Measurements from ENCODE around the gene RASA4B. TPM values are rescaled to one million over a fixed set of nuclear protein-coding genes. Genes with fewer than 3 reads are reported as not detected.

Gene RASA4B
- total RNA-seq, 2 experiments from 2014 or later = 8.7 to 9.6 TPM

Other genes starting within 250 kb of the RASA4B start
- gene SH2B2, start 230.9 kb downstream of the RASA4B start, total RNA-seq = 1 to 10 TPM; 2.1 to 2.3 TPM
- gene SPDYE6, start 161.3 kb downstream of the RASA4B start, total RNA-seq = under 1 TPM in 1 of 2 experiments, not detected in 1; 0.13 TPM
- gene PRKRIP1, start 121.4 kb downstream of the RASA4B start, total RNA-seq = 10 to 100 TPM; 27.2 to 28.3 TPM
- 10 to 100 TPM; 59.5 to 61.9 TPM for gene ORAI2, start 84.2 kb downstream of the RASA4B start, total RNA-seq
- gene ALKBH4, start 52.9 kb downstream of the RASA4B start, total RNA-seq = 10 to 100 TPM in 1 of 2 experiments, 1 to 10 TPM in 1; 9.4 to 10.4 TPM
- gene LRWD1, start 52.8 kb downstream of the RASA4B start, total RNA-seq = 10 to 100 TPM; 19.5 to 19.8 TPM
- gene POLR2J, start 38.9 kb downstream of the RASA4B start, total RNA-seq = 10 to 100 TPM; 41.7 to 46.5 TPM
- 10 to 100 TPM; 13.2 to 14.0 TPM for gene UPK3BL2, start 25.9 kb upstream of the RASA4B start, total RNA-seq
- gene SPDYE2, start 33.4 kb upstream of the RASA4B start, total RNA-seq = under 1 TPM in 1 of 2 experiments, not detected in 1; 0.15 TPM
- 10 to 100 TPM; 24.9 to 25.0 TPM for gene POLR2J3, start 54.8 kb upstream of the RASA4B start, total RNA-seq
- gene RASA4, start 99.0 kb upstream of the RASA4B start, total RNA-seq = 10 to 100 TPM; 26.6 to 27.8 TPM
- gene UPK3BL1, start 125.0 kb upstream of the RASA4B start, total RNA-seq = 10 to 100 TPM; 12.2 to 13.9 TPM
- gene SPDYE2B, start 132.5 kb upstream of the RASA4B start, total RNA-seq = under 1 TPM in 1 of 2 experiments, not detected in 1; 0.15 TPM
- gene POLR2J2, start 153.9 kb upstream of the RASA4B start, total RNA-seq = 1 to 10 TPM; 8.4 to 8.8 TPM
- 1 to 10 TPM; 6.1 to 7.2 TPM for gene FAM185A, start 231.2 kb upstream of the RASA4B start, total RNA-seq